ENCODE data around the gene UBE2D2. TPM values are rescaled to one million over a fixed set of nuclear protein-coding genes. Genes with fewer than 3 reads are reported as not detected.

UBE2D2 gene
- total and polyA plus RNA-seq, 2 of the 4 experiments (the other 2 are of a cell fraction): 26.9 to 35.7 TPM

DNA sequence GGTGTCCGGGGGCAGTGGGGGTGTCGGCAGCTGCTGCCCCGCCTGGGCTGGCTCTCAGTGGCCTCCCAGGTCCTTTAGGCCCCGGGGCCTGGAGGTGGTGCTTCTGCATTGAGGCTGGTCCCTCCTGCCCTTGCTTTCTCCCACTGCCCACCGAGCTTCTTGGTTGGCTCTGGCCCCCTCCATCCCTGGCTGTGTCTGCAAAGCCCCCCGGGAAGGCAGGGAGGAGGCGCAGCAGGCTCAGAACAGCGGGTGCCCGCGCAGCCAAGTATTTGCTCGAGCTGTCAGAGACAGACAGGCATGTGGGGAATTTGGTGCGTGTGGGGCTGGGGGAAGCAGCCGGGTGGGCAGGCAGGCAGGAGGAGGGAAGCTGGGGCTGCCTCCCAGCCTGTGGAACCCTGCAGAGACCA lies 98.6 kb downstream of the UBE2D2 start:
- dilution Hi-C loops (cut with HindIII; ENCODE audit: low sequenced_read_pairs, unreplicated experiment) (no loop called here), intact Hi-C loops (cut with micrococcal nuclease) (loop anchor here (2.0 kb wide), 1 partner anchor 37 kb away; no protein-coding TSS in a partner anchor), in situ Hi-C loops (cut with MboI; ENCODE audit: low sequenced_read_pairs) (no loop called here)
- DNase-seq: no peak
- Histone ChIP-seq H2BK5ac (ENCODE audit: low read depth, low read length, poor library complexity, severe bottlenecking) (peak overlapping the region; percentile 99), H2BK20ac (ENCODE audit: low read depth, low read length) (peak overlapping the region; percentile 85), H4K91ac (ENCODE audit: insufficient read depth, low read depth, low read length) (peak overlapping the region; percentile 92), H4K20me1 (ENCODE audit: insufficient read depth, low read length) (peaks cover 4% of the 10 kb centered on the region; the same call in 1 of the 2 replicates), H3K79me1 (ENCODE audit: low read depth in 1 of 2, low read length in 2 of 2) (peaks cover 39 to 90% of the 10 kb centered on the region in 2 experiments), H3K4me3 (ENCODE audit: insufficient read depth, low read depth, low read length) (peak overlapping the region; percentile 6; the same call in 1 of the 2 replicates), H3K4me1 (ENCODE audit: control insufficient read depth, insufficient read depth, low read length) (peaks cover 58% of the 10 kb centered on the region), H3K27me3 (ENCODE audit: control insufficient read depth, insufficient read depth, low read length) (no peaks in the 10 kb centered on the region), H3K27ac (ENCODE audit: insufficient read depth, low read length) (peak overlapping the region; percentile 95), H3K18ac (ENCODE audit: low read depth, low read length) (peak overlapping the region; percentile 87), H3K4ac (ENCODE audit: low read depth, low read length) (peak overlapping the region; percentile 90), H3K14ac (replicated peaks; ENCODE audit: low read depth, low read length) (peak overlapping the region; percentile 77), H4K5ac (ENCODE audit: low read depth, low read length) (peak overlapping the region; percentile 89), H3K9me3 (ENCODE audit: control insufficient read depth, insufficient read depth, low read length) (no peaks in the 10 kb centered on the region), H2AFZ (replicated peaks; ENCODE audit: low read length, poor library complexity) (peak overlapping the region; percentile 87), H3K9ac (ENCODE audit: low read depth, low read length) (peak overlapping the region; percentile 53), H2AK9ac (replicated peaks; ENCODE audit: low read depth, low read length, poor library complexity) (peak overlapping the region; percentile 98), H3K36me3 (ENCODE audit: control insufficient read depth, insufficient read depth, low read length) (no peaks in the 10 kb centered on the region), H2AK5ac (ENCODE audit: low read depth, low read length) (peak overlapping the region; percentile 87), H4K8ac (ENCODE audit: low read depth in 2 of 2, low read length in 2 of 2) (peak overlapping the region; percentile 46 to 79), H3K9me1 (ENCODE audit: insufficient read depth, low read length) (peaks cover 42% of the 10 kb centered on the region), H2BK15ac (ENCODE audit: low read depth, low read length) (peak overlapping the region; percentile 66; the same call in 2 of the 3 replicates), H3K56ac (ENCODE audit: extremely low read depth, insufficient read depth, low read length) (peak overlapping the region; percentile 67; the same call in 1 of the 2 replicates), H2BK120ac (ENCODE audit: low read depth, low read length) (peak overlapping the region; percentile 78), H3K23ac (ENCODE audit: low read depth, low read length) (peak overlapping the region; percentile 89), H3K4me2 (ENCODE audit: low read depth, low read length) (peak overlapping the region; percentile 73)
- TF ChIP-seq MXI1 (IDR thresholded peaks at IDR 0.05; ENCODE audit: borderline replicate concordance, low read depth, low read length) (peak; percentile 43; the same call in 1 of the 2 replicates), RFX5 (IDR thresholded peaks at IDR 0.05; ENCODE audit: low read depth, low read length) (no peak), RAD21 (IDR thresholded peaks at IDR 0.05; ENCODE audit: low read length) (no peak), BHLHE40 (IDR thresholded peaks at IDR 0.05; ENCODE audit: low read depth, low read length) (no peak)
- no CpG with 5 or more reads among the region's 13 CpGs for WGBS, 2 experiments (ENCODE audit: extremely low coverage in 2 of 2, insufficient read length in 1 of 2)
- peak; percentile 2; the same call in 1 of the 2 replicates for ATAC-seq (ENCODE audit: low read depth)
- ChIA-PET POLR2A (ENCODE audit: unreplicated experiment) (interaction anchor here (0.5 to 0.9 kb wide), 3 partner anchors 12 to 1150 kb away, joined by 3 read pairs; partner anchors contain the start of gene CXXC5), CTCF (interaction anchor here (1.4 to 1.9 kb wide), 2 partner anchors 51 to 106 kb away, joined by 3 to 9 read pairs; no protein-coding TSS in a partner anchor)
- no TSS peak for BruUV-seq (replicated peaks)
